Thoracic aorta (tissue), 2 donors: ENCODE results near the gene TTC9. TPM values are rescaled to one million over a fixed set of nuclear protein-coding genes. Genes with fewer than 3 reads are reported as not detected.

Source experiments
- ATAC-seq: fragments of 150-250 bp; one replicate; pipeline ENCODE4 v1.8.0; 2017; ENCODE audit warnings: low read depth; ENCODE audit not compliant: insufficient number of reproducible peaks, low FRiP score
- DNase-seq: peaks from one replicate; pipeline ENCODE4 v3.0.0-alpha.2; 2020; ENCODE audit warnings: low spot score
- H3K27ac ChIP-seq, 2 donors: fragments of 200-600 bp; sonication (generic); 1 replicate in 1 of 2; 2 replicates in 1 of 2; pipeline ENCODE4 v1.5.1; 2016; ENCODE audit warnings: mild to moderate bottlenecking in 2 of 2, moderate library complexity in 2 of 2
- H3K27me3 ChIP-seq: fragments of 200-600 bp; sonication (generic); replicated peaks from 2 replicates; pipeline ENCODE4 v1.6.0; 2016; ENCODE audit warnings: mild to moderate bottlenecking; ENCODE audit not compliant: insufficient read depth
- H3K36me3 ChIP-seq: fragments of 200-600 bp; sonication (generic); one replicate; pipeline ENCODE4 v1.5.1; 2016
- H3K4me1 ChIP-seq, 2 donors: fragments of 200-600 bp; sonication (generic); 1 replicate in 1 of 2; 2 replicates in 1 of 2; pipeline versions ENCODE4 v1.5.1 to v1.6.0; 2016; ENCODE audit warnings: low read depth in 2 of 2, mild to moderate bottlenecking in 1 of 2; ENCODE audit not compliant: control insufficient read depth in 1 of 2
- H3K4me3 ChIP-seq: fragments of 200-600 bp; sonication (generic); 2 replicates; pipeline ENCODE4 v1.5.1; 2016; ENCODE audit warnings: mild to moderate bottlenecking
- H3K9me3 ChIP-seq: fragments of 200-600 bp; sonication (generic); 2 replicates; pipeline ENCODE4 v1.5.1; 2016
- CTCF ChIP-seq: fragments of 200-600 bp; sonication (generic); IDR thresholded peaks from one replicate; pipeline ENCODE4 v1.5.1; 2019; ENCODE audit warnings: antibody characterized with exemption
- total RNA-seq, 2 donors: library from RNA; depleted of rRNA; stranded (reverse); fragments of >200 nt; gene quantifications; one replicate each; pipeline versions ENCODE4 v1.1.0 to v1.2.3, GENCODE V29; 2016

Gene TTC9
- 1 to 10 TPM; 2.0 to 4.7 TPM for total RNA-seq

- Histone ChIP-seq H3K36me3 (no peaks in the 10 kb centered on the region), H3K9me3 (no peaks in the 10 kb centered on the region), H3K27ac (no peak within 1 kb of the TSS), H3K27me3 (no peaks in the 10 kb centered on the region), H3K4me3 (peak within 1 kb of the TSS; percentile 96), H3K4me1 (peaks cover 0 to 27% of the 10 kb centered on the region in 2 donors)
- TF ChIP-seq CTCF, result no peak
- ATAC-seq, result no peak
- DNase-seq, result no peak
Measured at GRCh38 chr14:70641548-70642302, at the start of gene TTC9. Gene TTC9 (plus strand): TSS chr14:70641916. CDS start chr14:70642130, 214 bp downstream.

DNA sequence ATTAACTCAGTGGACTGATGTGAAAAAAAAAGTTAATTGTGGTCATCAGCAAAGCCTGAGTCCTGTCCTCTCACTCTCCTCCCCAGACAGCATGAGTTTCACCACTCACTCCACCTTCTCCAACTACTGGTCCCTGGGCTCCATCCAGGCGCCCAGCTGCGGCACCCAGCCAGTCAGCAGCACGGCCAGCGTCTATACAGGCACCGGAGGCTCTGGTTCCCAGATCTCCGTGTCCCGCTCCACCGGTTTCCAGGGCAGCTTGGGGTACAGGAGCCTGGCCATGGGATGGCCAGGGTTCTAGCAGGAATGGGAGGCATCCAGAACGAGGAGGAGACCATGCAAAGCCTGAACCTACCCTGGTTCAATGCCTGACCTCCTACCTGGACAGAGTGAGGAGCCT lies 47.3 kb upstream of the TTC9 start:
- Histone ChIP-seq H3K36me3 (peaks cover 51% of the 10 kb centered on the region), H3K4me3 (no peak overlapping the region), H3K9me3 (no peaks in the 10 kb centered on the region), H3K27ac (no peak overlapping the region), H3K27me3 (no peaks in the 10 kb centered on the region), H3K4me1 (peaks cover 3 to 9% of the 10 kb centered on the region in 2 donors)
- no peak for TF ChIP-seq CTCF
- ATAC-seq, result no peak
- DNase-seq, result no peak

DNA sequence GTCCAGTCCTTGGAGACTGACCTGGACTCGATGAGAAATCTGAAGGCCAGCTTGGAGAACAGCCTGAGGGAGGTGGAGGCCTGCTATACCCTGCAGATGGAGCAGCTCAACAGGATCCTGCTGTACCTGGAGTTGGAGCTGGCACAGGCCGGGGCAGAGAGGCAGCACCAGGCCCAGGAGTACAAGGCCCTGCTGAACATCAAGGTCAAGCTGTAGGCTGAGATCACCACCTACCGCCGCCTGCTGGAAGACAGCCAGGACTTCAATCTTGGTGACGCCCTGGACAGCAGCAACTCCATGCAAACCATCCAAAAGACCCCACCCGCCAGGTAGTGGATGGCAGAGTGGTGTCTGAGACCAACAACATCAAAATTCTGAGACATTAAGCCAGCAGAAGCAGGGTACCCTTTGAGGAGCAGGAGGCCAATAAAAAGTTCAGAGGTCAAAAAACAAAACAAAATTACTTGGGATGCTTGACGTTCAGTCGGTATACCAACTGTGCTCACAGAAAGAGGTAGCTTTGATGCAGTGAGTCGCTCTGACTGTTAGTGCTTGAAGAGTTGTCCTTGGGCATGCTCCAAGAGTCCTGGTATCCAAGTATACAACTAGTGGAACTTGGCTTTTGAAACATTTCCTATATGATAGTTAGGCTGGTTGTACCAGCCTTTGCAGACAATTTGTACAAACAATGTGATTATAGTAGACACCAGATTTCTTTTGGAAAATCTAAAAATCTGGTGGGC lies 46.1 kb upstream of the TTC9 start:
- no peaks in the 10 kb centered on the region for H3K9me3 ChIP-seq
- H3K36me3 ChIP-seq, result peaks cover 42% of the 10 kb centered on the region
- H3K4me1 ChIP-seq, result peaks cover 8 to 15% of the 10 kb centered on the region in 2 donors
- H3K27ac ChIP-seq, result no peak overlapping the region
- H3K27me3 ChIP-seq, result no peaks in the 10 kb centered on the region
- H3K4me3 ChIP-seq, result no peak overlapping the region
- ATAC-seq, result no peak
- TF ChIP-seq CTCF, result no peak
- DNase-seq, result no peak

DNA sequence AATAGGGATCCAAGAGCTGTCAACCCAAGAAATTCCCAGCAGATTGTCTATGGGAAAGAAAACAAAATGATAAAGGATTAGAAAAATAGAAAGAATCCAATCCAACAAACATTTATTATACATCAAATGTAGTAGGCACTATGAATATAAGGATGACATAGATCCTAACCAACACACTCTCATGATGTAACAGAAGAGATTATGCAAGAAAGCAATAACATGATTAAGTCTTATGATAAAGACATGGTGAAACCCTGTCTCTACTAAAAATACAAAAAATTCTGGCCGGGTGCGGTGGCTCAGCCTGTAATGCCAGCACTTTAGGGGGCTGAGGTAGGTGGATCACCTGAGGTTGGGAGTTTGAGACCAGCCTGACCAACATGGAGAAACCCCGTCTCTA lies 44.0 kb upstream of the TTC9 start:
- Histone ChIP-seq H3K27me3 (no peaks in the 10 kb centered on the region), H3K9me3 (no peaks in the 10 kb centered on the region), H3K27ac (no peak overlapping the region), H3K4me1 (peaks cover 8 to 20% of the 10 kb centered on the region in 2 donors), H3K36me3 (peaks cover 31% of the 10 kb centered on the region), H3K4me3 (no peak overlapping the region)
- DNase-seq (no peak), ATAC-seq (no peak)
- TF ChIP-seq CTCF, result no peak

GRCh38 chr14:70599345-70599744 lies 42.4 kb upstream of the TTC9 start:
- H3K4me1 ChIP-seq, result peaks cover 8 to 20% of the 10 kb centered on the region in 2 donors
- H3K9me3 ChIP-seq, result no peaks in the 10 kb centered on the region
- no peaks in the 10 kb centered on the region for H3K27me3 ChIP-seq
- no peak for TF ChIP-seq CTCF
- peaks cover 17% of the 10 kb centered on the region for H3K36me3 ChIP-seq
- ATAC-seq, result no peak
- H3K4me3 ChIP-seq, result peak overlapping the region; percentile 94
- no peak for DNase-seq
- no peak overlapping the region for H3K27ac ChIP-seq
